AML-193 (cell line): ENCODE data around the gene GBP4.
A peak's percentile ranks its signal among the peaks of the same experiment; 100 is the strongest.
"Not testable (repeated sequence)": the region's sequence is repeated elsewhere in the genome, so short reads cannot be mapped to it uniquely, and the experiment has no call there.

ENCODE experiments used
- DNase-seq, 2 experiments: peaks; one replicate each; lab custom pipeline; 2025; lab: John Stamatoyannopoulos, UW

GBP4 gene, protein sequence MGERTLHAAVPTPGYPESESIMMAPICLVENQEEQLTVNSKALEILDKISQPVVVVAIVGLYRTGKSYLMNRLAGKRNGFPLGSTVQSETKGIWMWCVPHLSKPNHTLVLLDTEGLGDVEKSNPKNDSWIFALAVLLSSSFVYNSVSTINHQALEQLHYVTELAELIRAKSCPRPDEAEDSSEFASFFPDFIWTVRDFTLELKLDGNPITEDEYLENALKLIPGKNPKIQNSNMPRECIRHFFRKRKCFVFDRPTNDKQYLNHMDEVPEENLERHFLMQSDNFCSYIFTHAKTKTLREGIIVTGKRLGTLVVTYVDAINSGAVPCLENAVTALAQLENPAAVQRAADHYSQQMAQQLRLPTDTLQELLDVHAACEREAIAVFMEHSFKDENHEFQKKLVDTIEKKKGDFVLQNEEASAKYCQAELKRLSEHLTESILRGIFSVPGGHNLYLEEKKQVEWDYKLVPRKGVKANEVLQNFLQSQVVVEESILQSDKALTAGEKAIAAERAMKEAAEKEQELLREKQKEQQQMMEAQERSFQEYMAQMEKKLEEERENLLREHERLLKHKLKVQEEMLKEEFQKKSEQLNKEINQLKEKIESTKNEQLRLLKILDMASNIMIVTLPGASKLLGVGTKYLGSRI

DNA sequence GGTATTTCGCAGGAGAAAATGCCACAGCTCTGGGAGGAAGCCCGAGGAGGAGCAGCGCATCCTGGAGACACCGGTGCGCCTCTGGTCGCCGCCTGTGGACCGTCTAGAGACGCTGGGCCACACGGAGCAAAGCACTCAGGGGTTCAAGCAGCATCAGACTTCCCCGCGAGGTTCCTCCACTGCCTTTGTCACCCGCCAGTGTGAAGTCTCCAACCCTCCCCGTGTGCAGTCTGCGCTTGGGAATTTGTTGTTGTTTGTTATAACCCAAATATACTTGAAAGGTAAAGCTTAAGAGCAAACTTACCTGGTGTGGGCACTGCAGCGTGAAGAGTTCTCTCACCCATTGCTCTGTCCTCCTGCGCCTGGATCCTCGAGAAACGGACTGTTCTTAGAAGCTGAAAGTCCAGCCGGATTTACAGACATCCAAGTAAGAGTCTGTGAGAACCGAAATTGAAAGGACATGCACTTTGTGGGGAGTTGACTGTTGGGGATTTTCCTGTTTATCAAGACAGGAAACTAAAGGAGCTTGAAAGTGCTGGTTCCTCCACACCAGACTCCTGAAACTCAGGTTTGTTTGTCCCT lies at the start of gene GBP4:
Gene GBP4 (minus strand): TSS at position 452 of the 582 bp plus-strand sequence. CDS start 108 bp downstream, at position 344.
- peak; percentile 15 to 18 for DNase-seq

DNA sequence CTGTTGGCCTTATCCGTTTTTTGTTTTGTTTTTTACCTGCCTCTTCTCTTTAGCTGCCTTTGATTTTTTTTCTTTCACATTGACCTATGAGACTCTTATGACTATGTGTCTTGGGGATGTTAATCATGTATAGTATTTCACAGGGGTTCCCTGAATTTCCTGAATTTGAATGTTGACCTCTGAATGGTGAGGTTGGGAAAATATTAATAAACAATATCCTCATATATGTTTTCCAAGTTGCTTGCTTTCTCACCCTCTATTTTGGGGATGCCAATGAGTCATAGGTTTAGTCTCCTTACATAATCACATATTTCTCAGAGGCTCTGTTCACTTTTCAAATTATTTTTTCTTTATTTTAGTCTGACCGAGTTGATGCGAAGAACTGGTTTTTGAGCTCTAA lies 44.3 kb upstream of the GBP4 start:
- DNase-seq: no peak

DNA sequence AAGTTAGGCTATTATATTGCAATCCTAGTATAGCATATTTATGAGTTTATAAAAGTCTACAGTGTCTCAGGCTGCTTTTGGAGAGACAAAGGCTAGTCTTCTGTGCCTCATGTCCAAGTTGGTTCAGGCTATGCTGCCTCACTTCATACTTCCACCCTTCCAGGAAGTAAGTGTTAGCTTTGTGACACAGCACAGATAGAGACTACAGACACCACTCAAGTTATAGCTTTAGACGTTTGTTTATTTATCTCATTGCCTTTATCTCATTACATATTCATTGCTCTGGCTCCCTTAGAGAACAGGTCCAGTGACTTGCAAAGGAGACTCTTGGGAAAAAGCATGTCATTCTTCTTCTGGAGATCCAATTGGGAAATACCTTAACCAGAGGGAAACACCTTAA lies 22.6 kb upstream of the GBP4 start:
- DNase-seq: no peak

DNA sequence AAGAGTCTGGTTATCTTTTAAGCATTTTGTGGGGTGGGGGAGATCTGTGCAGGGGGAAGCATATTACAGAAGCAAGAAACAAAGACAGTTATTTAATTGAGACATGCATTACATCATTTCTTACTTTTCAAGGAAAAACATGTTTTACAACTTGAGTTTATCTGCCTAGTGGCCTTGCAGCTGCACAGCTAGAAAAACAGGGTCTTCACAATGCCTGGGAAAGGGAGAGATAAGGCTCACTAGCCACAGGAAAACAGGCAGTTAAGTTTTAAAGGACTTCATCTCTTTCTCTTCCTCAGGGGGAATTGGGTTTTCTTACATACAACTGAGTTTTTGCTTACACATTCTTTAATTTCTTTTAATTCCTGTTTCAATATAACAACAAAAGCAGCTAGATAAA lies 21.1 kb upstream of the GBP4 start:
- not testable (repeated sequence) for DNase-seq

DNA sequence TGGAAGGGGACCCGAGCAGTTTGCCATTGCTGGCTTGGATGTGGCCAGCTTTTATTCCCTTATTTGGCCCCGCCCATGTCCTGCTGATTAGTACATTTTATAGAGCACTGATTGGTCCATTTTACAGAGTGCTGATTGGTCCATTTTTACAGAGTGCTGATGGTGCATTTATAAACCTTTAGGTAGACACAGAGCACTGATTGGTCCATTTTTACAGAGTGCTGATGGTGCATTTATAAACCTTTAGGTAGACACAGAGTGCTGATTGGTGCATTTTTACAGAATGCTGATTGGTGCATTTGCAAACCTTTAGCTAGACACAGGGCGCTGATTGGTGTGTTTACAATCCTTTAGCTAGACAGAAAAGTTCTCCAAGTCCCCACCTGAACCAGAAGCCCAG lies 20.2 kb upstream of the GBP4 start:
- not testable (repeated sequence) for DNase-seq

DNA sequence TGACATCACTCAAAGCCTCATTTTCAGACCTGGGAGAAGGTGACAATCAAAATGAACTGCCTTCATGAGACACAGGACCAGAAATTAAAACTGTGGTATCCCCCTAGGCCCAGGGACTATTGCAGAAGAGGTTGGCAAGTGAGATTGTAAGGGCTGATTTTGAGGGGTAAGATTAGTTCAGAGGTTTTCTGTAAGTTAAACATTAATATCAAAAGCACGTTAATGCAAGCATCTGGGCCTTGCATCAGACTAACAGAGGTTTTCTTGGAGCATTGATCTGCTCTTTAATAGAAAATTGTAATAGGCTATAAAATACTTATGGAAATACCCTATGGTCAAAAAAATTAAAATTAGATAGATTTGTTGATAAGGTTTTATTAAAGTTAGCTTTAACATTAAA lies 14.6 kb upstream of the GBP4 start:
- no peak for DNase-seq

DNA sequence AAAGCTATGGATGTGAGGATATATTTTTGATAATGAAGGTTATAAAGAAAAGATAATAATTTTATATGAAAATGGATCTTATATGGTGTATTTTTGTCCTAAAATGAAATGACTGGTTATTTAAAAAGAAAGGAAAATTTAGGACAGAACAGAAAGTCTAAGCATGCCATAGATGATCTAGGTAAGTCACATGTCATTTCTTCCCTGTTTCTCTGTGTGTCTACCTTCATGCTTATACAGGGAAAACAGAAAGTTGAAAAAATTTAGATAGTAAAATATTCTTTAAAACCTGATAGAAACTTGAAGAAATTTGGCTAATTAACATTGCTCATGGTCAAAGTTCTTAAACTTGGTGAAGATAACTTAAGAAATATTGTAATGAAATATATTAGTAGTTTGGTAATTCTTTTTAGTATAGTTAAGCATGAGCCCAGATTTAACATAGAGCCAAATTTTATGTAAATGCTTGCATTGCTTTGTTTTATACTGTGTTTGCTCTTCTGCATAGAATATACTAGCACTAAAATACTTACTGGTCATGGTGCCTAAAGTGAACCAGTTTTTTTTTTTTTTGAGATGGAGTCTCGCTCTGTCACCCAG lies 12.4 kb upstream of the GBP4 start:
- no peak for DNase-seq

DNA sequence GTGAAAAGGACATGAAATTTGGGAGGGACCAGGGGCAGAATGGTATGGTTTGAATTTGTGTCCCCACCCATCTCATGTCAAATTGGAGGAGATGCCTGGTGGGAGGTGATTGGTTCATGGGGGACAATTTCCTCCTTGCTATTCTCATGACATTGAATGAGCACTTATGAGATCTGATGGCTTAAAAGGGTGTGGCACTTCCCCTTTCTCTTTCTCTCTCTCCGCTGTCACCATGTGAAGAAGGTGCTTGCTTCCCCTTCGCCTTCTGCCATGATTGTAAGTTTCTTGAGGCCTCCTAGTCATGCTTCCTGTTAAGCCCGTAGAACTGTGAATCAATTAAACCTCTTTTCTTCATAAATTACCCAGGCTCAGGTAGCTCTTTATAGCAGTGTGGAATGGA lies 7.6 kb upstream of the GBP4 start:
- DNase-seq: no peak

DNA sequence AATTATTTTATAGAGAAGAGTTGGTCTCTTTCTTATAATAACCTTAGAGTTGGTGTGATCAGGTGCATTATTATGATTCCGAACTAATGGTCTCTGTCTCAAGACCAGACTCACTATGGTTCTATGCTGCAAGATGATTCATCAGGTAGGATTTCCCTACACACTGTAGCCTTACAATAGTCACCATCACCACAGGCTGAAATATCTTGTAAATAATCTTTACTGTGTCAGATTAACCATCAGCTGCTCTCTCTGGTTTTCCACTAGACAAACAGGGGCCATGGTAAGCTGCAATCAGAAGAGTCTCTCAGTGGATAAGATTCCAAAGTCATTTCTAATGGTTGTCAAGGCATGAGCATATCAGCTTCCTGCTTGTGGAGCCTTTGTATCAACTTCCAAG lies 4.4 kb upstream of the GBP4 start:
- no peak for DNase-seq

DNA sequence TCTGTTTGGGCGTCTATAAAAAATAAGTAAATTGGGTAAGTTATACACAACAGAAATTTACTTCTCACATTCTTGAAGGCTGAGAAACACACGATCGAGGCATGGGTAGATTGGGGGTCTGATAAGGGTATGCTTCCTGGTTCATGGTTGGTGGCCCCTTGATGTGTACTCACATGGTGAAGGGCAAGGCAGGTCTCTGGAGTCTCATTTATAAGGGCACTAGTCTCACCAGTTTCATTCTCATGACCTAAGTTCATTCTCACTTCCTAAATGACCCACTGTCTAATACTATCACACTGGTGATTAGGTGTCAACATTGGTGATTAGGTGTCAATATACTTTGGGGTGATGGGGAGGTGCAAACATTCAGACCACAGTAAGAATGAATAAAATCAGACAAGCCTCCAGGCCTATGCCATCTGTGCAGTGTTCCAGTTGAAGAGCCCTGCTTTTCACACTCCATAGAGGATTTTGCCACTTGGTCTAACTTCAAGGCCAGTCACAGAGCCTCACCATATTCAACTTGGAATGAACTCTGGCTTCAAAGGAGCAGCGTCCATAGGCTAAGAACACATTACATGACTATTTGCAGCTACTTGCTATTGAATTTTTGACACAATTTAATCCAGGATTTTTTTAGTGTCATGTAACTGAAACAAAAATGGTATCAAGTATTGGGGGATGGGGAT lies 2.5 kb upstream of the GBP4 start:
- DNase-seq: no peak

DNA sequence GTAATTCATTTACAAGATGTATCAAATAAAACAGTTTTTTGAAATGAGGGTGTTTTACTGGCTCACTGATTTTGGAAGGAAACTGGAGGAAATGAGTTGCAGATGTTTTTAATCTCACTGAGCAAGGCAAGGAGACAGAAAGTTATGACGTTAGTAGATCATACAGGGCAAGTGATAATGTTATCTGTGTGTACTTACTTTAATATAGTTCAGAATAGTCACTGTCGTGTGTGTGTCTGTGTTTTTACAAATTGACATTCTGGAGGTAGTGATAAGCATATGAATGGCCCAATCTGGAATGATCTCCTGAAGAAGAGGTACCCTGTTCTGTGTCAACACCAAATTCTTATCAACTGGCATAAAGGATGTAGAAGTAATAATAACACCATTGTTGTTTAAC lies 1.9 kb upstream of the GBP4 start:
- no peak for DNase-seq

DNA sequence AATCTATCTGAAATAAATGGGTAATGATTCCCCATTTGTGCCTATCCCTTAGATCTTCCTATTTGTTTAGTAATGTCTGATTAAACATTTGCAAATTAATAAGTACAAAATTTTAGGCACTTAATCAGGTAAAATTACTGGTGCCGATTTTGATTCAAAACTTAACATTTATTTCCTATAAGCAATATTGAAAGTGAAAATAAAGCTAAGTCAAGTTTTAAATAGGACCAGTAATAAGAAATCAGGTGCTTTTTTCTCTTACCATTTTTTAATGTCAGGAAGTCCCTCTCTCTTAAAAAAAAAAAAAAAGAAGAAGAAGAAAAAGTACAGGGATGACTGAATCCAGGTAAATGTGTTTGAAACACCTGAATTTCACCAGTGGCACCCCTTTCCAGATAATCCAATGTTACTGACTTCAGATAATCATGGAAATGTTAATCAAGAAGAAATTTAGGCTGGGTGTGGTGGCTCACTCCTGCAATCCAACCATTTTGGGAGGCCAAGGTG lies 836 bp upstream of the GBP4 start:
- no peak for DNase-seq

DNA sequence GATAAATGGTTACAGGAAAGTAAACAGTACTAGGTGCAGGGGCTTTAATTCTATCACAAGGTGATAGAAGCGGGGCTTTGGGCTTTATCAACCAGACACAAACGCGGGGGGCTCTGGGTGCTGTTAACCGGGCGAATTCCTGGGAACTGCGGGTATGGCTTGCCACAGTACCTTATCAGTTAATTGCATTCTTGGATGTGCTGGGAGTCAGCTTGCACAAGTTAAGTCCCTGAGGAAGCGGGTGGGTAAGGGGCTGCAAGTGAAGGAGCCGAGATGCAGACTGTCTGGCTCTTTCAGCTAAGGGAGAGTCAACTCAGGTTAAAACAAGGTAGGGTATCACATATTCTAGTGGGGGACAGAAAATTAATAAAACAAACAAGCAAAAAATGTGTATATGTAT lies 661 bp downstream of the GBP4 start:
- no peak for DNase-seq

DNA sequence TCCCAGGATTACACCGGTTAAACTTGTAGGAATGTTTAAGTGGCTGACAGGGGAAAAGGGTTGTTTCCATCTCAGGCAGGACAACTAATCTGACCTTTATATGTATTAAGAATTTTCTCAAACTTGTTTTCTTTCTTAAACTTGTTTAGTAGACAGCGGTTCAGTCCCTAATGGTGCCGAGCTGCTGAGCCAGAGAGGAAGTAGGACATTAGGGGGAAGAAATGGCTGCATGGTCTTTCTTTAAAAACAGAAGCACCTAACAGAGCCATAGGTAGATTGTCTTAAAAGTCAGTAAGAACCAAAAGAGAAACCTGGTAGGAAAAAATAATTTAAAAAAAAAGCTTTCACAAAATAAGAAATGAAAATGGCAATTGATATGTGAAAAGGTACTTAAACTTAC lies 3.3 kb downstream of the GBP4 start:
- no peak for DNase-seq

DNA sequence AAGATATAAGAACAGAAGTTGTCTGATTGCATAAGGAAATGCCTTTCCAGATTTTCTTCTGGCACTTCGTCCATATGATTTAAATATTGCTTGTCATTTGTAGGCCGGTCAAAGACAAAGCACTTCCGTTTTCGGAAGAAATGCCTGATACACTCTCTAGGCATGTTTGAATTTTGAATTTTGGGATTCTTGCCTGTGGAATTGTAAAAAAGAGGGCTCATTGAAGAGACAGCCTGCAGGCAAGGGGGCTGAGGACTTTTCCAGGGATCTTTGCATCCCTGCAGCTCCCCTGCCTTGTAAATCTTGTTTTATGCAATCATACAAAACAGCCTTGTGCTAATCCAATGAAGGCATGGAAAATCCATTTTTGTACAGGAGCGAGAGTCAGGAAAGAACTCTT lies 7.4 kb downstream of the GBP4 start:
- DNase-seq: no peak

DNA sequence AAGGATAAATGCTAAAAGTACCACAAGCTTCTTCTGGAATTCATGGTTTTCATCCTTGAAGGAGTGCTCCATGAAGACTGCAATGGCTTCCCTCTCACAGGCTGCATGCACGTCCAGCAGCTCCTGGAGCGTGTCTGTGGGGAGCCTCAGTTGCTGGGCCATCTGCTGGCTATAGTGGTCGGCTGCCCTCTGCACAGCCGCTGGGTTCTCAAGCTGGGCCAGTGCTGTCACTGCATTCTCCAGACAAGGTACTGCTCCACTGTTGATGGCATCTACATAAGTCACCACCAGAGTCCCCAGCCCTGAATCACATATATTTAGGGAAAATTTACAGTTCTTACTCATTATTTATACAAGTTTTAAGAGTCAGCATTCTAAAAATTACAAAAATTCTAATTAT lies 8.7 kb downstream of the GBP4 start:
- DNase-seq: no peak

DNA sequence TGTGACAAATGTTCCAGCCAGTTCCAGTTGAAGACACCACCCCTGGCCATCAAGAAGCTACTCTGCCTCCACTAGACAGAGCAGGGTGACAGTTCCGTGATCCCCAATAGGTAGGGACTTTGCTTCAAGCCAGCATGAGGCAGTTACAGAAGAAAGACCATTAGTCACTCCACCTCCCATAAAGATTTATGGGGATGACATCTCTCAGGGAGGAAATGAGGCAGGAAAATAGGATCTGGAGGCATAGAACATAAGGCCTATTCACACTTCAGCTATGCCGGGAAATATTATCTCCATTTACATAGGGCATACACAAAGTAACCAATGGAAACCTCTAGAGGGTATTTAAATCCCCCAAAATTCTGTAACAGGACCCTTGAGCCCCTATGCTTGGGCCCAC lies 19.4 kb downstream of the GBP4 start:
- DNase-seq: no peak

DNA sequence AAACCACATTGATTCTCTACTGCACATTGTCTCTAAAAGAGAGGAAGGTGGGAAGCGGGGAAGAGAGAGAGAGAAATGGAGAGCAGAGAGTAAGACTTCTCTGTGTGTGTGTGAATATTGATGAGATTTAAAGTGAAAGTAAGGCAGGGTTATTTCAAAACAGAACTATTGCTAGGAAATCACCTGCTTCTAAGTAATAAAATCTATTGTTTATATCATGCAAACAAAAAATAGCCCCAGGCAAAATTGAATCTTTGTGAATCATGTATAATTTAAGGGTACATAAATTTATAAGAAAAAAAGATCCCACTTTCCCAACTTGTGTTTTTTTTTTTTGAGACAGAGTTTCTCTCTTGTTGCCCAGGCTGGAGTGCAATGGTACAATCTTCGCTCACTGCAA lies 21.8 kb downstream of the GBP4 start:
- DNase-seq: no peak

DNA sequence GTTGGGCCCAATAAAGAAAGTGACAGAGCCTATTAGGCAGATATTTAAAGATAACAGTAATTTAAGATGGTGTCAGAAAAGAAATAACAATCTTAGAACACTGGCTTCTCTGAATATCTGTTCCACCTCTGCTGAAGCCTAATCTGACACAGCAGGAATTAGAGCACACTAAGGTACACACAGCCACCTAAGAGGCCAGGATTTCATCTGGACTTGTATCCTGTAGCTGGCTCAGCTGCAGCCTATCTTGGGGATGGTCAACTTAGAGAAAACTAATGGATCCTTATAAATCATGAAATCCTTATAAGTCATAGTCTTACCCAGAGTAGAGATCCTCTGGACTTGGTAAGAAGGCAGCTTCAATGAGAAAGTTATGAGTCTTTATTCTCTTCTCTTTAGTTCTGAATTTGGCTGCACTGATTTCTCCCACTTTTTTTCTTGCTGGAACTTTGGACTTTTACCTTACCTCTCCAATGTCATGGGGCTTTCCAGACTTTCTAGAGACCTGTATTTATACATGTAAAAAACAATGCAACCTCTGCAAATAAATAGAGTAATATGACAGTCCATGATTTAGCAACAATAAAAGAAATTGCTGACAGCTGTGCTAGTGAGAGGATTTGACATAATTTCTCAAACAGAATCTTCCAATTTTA lies 23.0 kb downstream of the GBP4 start, which contains the start of gene GBP7:
Gene GBP7 (minus strand): TSS at position 403 of the 656 bp plus-strand sequence. CDS start 4,068 bp downstream, outside the sequence.
- no peak for DNase-seq

DNA sequence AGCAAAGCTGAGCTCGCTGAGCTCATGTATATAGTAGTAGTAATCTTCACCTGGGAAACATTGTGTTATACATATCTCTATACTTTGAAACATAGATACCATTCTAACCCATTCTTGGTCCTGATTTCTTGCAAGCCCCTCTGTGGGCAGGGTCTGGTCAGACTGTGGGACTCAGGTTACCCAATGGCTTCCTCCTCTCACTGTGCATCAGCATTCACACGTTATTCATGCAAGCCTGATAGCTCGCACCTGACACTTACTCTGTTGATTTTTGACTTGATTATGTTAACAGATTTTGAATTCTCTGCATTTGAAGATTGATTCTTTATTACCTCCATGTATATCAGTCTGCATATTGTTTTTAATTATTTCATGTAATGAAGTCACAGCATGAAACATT lies 24.3 kb downstream of the GBP4 start:
- DNase-seq: no peak

DNA sequence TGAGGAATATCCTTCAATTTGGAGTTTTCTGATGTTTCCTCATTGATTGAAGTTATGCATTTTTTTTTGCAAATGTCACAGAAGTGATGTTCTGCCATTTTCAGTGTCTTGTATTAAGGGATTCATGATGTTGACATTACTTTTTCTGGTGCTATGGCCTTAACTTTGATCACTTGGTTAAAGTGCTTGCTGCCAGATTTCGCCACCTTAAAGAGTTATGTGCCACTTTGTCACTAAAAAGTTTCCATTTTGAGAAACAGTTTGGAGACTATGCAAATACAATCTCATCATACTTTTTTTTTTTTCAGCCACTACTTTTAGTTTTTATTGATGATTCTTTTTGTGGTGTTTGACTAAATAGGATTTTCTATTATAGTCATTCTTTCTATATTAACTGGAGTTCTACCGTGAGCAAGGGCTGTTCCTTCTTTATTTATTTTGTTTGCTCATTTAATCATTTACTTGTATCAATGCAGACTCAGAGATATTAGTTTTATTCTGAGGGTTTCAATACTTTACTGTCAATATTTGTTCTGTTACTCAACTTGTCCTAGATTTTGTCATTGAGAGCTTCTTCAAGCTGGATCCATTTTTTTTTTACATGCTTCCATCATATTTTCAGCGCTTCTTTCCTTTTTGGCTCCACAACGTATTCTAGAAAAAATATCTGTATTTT lies 26.1 kb downstream of the GBP4 start:
- no peak for DNase-seq
